HepG2 (cell line): ENCODE measurements around the gene NT5C3B. TPM values are rescaled to one million over a fixed set of nuclear protein-coding genes. Genes with fewer than 3 reads are reported as not detected.

Source experiments
- EHMT2 ChIP-seq: fragments of 200-600 bp; sonication (generic); IDR thresholded peaks from 2 replicates; pipeline ENCODE4 v1.7.0; 2017; ENCODE audit warnings: antibody characterized with exemption, low read depth, low read length, borderline replicate concordance
- KAT8 ChIP-seq: IDR thresholded peaks from 2 replicates; pipeline ENCODE4 v1.6.1; 2016; ENCODE audit warnings: missing genetic modification reagents, missing compliant biosample characterization
- NCOA5 ChIP-seq: sonication (generic); formaldehyde crosslinking; IDR thresholded peaks from 2 replicates; pipeline ENCODE4 v1.4.0; 2020; ENCODE audit warnings: missing genetic modification reagents
- PAX8 ChIP-seq: sonication (generic); formaldehyde crosslinking; IDR thresholded peaks from 2 replicates; pipeline ENCODE4 v1.8.0; 2022; ENCODE audit warnings: mild to moderate bottlenecking, missing genetic modification reagents, borderline replicate concordance
- PHF5A ChIP-seq: IDR thresholded peaks from one replicate; pipeline ENCODE4 v1.6.1; 2018; ENCODE audit warnings: low read depth, missing genetic modification reagents; ENCODE audit not compliant: unreplicated experiment
- SOX5 ChIP-seq: IDR thresholded peaks from 2 replicates; pipeline ENCODE4 v1.6.1; 2016; ENCODE audit warnings: borderline replicate concordance
- THAP9 ChIP-seq: sonication (generic); formaldehyde crosslinking; IDR thresholded peaks from 2 replicates; pipeline ENCODE4; 2020; ENCODE audit warnings: missing genetic modification reagents, mild to moderate bottlenecking, borderline replicate concordance
- TOPORS ChIP-seq: sonication (generic); formaldehyde crosslinking; IDR thresholded peaks from 2 replicates; pipeline ENCODE4 v1.8.0; 2023; ENCODE audit warnings: mild to moderate bottlenecking, missing genetic modification reagents
- TSC22D2 ChIP-seq: sonication (generic); formaldehyde crosslinking; IDR thresholded peaks from 2 replicates; pipeline ENCODE4 v1.5.1; 2020; ENCODE audit warnings: missing genetic modification reagents, mild to moderate bottlenecking, borderline replicate concordance
- ZNF318 ChIP-seq: sonication (generic); formaldehyde crosslinking; IDR thresholded peaks from 2 replicates; pipeline ENCODE4 v1.4.0; 2020; ENCODE audit warnings: mild to moderate bottlenecking, missing genetic modification reagents
- ZNF652 ChIP-seq: IDR thresholded peaks from 2 replicates; pipeline ENCODE4 v1.6.1; 2016; ENCODE audit warnings: low read depth, borderline replicate concordance
- ZNF747 ChIP-seq: sonication (generic); formaldehyde crosslinking; IDR thresholded peaks from 2 replicates; pipeline ENCODE4 v1.8.1; 2023; ENCODE audit warnings: missing genetic modification reagents, mild to moderate bottlenecking, borderline replicate concordance
- ZNF788 ChIP-seq: sonication (generic); formaldehyde crosslinking; IDR thresholded peaks from 2 replicates; pipeline ENCODE4 v1.5.0; 2020; ENCODE audit warnings: mild to moderate bottlenecking, missing genetic modification reagents, borderline replicate concordance
- polyA plus RNA-seq, 8 experiments: library from polyadenylated mRNA; depleted of rRNA in 3 of 8; stranded (reverse) in 7 of 8; unstranded in 1 of 8; fragments of >200 nt; fragmentation: Illumina TruSeq in 4 of 8; extraction: Trizol in 4 of 8; gene quantifications; 2 replicates each; pipeline versions ENCODE4 v1.2.1 to v1.2.3, GENCODE V29; 2011 to 2016; ENCODE audit warnings: low read depth in 4 of 8, missing spikeins in 1 of 8, mixed read lengths in 1 of 8; ENCODE audit not compliant: insufficient read depth in 1 of 8
- total RNA-seq, 5 experiments: library from RNA; depleted of rRNA; stranded (reverse); fragments of >200 nt; fragmentation: Illumina TruSeq; extraction: Trizol; gene quantifications; 2 replicates each; pipeline ENCODE4 v1.2.3, GENCODE V29; 2016; ENCODE audit warnings: low read depth in 1 of 5

NT5C3B gene
- total and polyA plus RNA-seq, 2 of the 13 experiments (the other 11 are each of a cell fraction or from before 2014, with no cell fraction given), result 104 to 126 TPM

GRCh38 chr17:41864836-41865595, 29.0 kb upstream of the NT5C3B start, which contains the start of gene KLHL11 (continued):
- TF ChIP-seq TOPORS (CRISPR knock-in tag) (no peak; the same call in 1 of the 2 replicates), ZNF652 (CRISPR knock-in tag) (no peak), KAT8 (CRISPR knock-in tag) (peak; percentile 87), PAX8 (CRISPR knock-in tag) (no peak; the same call in 1 of the 2 replicates), THAP9 (CRISPR knock-in tag) (peak; percentile 73; the same call in 1 of the 2 replicates), ZNF318 (CRISPR knock-in tag) (peak; percentile 49; the same call in 1 of the 2 replicates), NCOA5 (CRISPR knock-in tag) (no peak), ZNF788 (CRISPR knock-in tag) (peak; percentile 78; the same call in 1 of the 2 replicates), ZNF747 (peak; percentile 84), TSC22D2 (0 out of 2 replicates have a peak, but pooled peaks have one; percentile 26), PHF5A (CRISPR knock-in tag) (no peak), SOX5 (CRISPR knock-in tag) (peak; percentile 49; the same call in 1 of the 2 replicates), EHMT2 (no peak)
